Fibroblast of lung (primary cell): Measurements from ENCODE around the gene SLC66A3. TPM values are rescaled to one million over a fixed set of nuclear protein-coding genes. Genes with fewer than 3 reads are reported as not detected.

ENCODE experiments used
- DNase-seq, 2 donors: peaks; one replicate each; pipeline versions ENCODE4 v3.0.0 to v3.0.0-alpha.2; 2010; ENCODE audit warnings: low read depth in 2 of 2
- H2AFZ ChIP-seq: 2 replicates; pipeline ENCODE4 v1.5.1; 2012; ENCODE audit warnings: low read length, control low read depth, inconsistent platforms
- H3K27ac ChIP-seq: 2 replicates; pipeline ENCODE4 v1.5.1; 2011; ENCODE audit warnings: low read length, control low read depth; ENCODE audit not compliant: insufficient read depth
- H3K27me3 ChIP-seq: 2 replicates; pipeline ENCODE4 v1.5.1; 2011; ENCODE audit warnings: mild to moderate bottlenecking, low read length; ENCODE audit not compliant: control insufficient read depth, insufficient read depth
- H3K36me3 ChIP-seq: 2 replicates; pipeline ENCODE4 v1.5.1; 2011; ENCODE audit warnings: low read length; ENCODE audit not compliant: control insufficient read depth, insufficient read depth
- H3K4me1 ChIP-seq: 2 replicates; pipeline ENCODE4 v1.5.1; 2011; ENCODE audit warnings: low read length; ENCODE audit not compliant: control insufficient read depth, insufficient read depth; ENCODE audit errors: extremely low read depth
- H3K4me2 ChIP-seq: 2 replicates; pipeline ENCODE4 v1.5.1; 2011; ENCODE audit warnings: low read length, control low read depth; ENCODE audit not compliant: insufficient read depth; ENCODE audit errors: extremely low read depth
- H3K4me3 ChIP-seq, 4 experiments: fragments of 200-600 bp in 1 of 4; sonication (generic) in 1 of 4; replicated peaks in 1 of 4; 2 replicates each; pipeline ENCODE4 v1.5.1; 2011 to 2016; ENCODE audit warnings: low read length in 4 of 4, low read depth in 3 of 4, mild to moderate bottlenecking in 3 of 4, control low read depth in 2 of 4, inconsistent platforms in 1 of 4, mixed read lengths in 1 of 4; ENCODE audit not compliant: insufficient read depth in 1 of 4; ENCODE audit errors: control extremely low read depth in 1 of 4
- H3K79me2 ChIP-seq: 2 replicates; pipeline ENCODE4 v1.5.1; 2012; ENCODE audit warnings: mild to moderate bottlenecking, low read length, inconsistent platforms; ENCODE audit not compliant: control insufficient read depth, insufficient read depth
- H3K9ac ChIP-seq: 2 replicates; pipeline ENCODE4 v1.5.1; 2011; ENCODE audit warnings: mild to moderate bottlenecking, low read length, control low read depth; ENCODE audit not compliant: insufficient read depth
- H3K9me3 ChIP-seq: 2 replicates; pipeline ENCODE4 v1.5.1; 2012; ENCODE audit warnings: low read depth, low read length; ENCODE audit not compliant: control insufficient read depth, insufficient read depth
- H4K20me1 ChIP-seq: 2 replicates; pipeline ENCODE4 v1.5.1; 2011; ENCODE audit warnings: low read length; ENCODE audit not compliant: control insufficient read depth, insufficient read depth; ENCODE audit errors: extremely low read depth
- EZH2 ChIP-seq: IDR thresholded peaks from 2 replicates; pipeline ENCODE4 v1.5.1; 2012; ENCODE audit warnings: low read length, control low read depth, mild to moderate bottlenecking; ENCODE audit errors: missing control alignments
- polyA plus RNA-seq, 2 donors: library from polyadenylated mRNA; depleted of rRNA in 1 of 2; stranded (reverse) in 1 of 2; unstranded in 1 of 2; fragments of >200 nt; gene quantifications; 2 replicates each; pipeline ENCODE4 v1.2.1, GENCODE V29; 2011 to 2012; ENCODE audit warnings: missing spikeins in 1 of 2
- total RNA-seq: library from RNA; depleted of rRNA; stranded (reverse); fragments of >200 nt; gene quantifications from 2 replicates; pipeline ENCODE4 v1.2.1, GENCODE V29; 2014
- TF ChIP-seq, protein P1 (sequence below), 2 donors: IDR thresholded peaks in 1 of 2; conservative IDR thresholded peaks in 1 of 2; 1 replicate in 1 of 2; 2 replicates in 1 of 2; pipeline ENCODE4 v1.5.1; 2011 to 2012; ENCODE audit warnings: low read length in 2 of 2, control low read depth in 1 of 2, inconsistent platforms in 1 of 2, low read depth in 1 of 2, mild to moderate bottlenecking in 1 of 2

The SLC66A3 gene
- total and polyA plus RNA-seq, 2 donors (not counting 1 experiment from before 2014, with no cell fraction given), result 31.7 to 39.8 TPM

DNA sequence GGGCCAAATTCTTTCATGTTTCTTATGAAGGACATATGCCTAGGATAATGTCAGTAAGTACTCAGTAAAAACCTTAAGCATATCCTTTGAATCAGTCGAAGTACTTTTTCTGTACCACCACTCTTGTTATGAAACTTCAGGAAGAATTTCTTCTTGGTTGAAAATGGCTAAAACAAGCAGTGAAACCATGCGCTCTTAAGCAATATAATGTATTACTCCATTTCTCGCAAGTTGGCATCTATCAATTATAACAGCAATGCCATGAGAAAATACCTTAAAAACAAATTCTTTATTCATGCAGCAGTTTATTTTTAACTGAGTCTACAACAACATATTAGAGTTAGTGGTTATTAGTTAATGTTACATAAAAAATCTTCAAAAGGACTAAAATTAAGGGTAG lies 41.0 kb downstream of the SLC66A3 start:
- H2AFZ ChIP-seq, result no peak overlapping the region
- no peaks in the 10 kb centered on the region for H3K4me1 ChIP-seq
- DNase-seq, result no peak
- H3K4me3 ChIP-seq, result no peak overlapping the region
- no peaks in the 10 kb centered on the region for H4K20me1 ChIP-seq
- H3K27me3 ChIP-seq, result no peaks in the 10 kb centered on the region
- no peak overlapping the region for H3K4me2 ChIP-seq
- H3K9ac ChIP-seq, result no peak overlapping the region
- no peaks in the 10 kb centered on the region for H3K9me3 ChIP-seq
- H3K27ac ChIP-seq, result no peak overlapping the region
- no peaks in the 10 kb centered on the region for H3K79me2 ChIP-seq
- peaks cover 5% of the 10 kb centered on the region for H3K36me3 ChIP-seq
- TF ChIP-seq, protein P1, sequence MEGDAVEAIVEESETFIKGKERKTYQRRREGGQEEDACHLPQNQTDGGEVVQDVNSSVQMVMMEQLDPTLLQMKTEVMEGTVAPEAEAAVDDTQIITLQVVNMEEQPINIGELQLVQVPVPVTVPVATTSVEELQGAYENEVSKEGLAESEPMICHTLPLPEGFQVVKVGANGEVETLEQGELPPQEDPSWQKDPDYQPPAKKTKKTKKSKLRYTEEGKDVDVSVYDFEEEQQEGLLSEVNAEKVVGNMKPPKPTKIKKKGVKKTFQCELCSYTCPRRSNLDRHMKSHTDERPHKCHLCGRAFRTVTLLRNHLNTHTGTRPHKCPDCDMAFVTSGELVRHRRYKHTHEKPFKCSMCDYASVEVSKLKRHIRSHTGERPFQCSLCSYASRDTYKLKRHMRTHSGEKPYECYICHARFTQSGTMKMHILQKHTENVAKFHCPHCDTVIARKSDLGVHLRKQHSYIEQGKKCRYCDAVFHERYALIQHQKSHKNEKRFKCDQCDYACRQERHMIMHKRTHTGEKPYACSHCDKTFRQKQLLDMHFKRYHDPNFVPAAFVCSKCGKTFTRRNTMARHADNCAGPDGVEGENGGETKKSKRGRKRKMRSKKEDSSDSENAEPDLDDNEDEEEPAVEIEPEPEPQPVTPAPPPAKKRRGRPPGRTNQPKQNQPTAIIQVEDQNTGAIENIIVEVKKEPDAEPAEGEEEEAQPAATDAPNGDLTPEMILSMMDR (conservative IDR thresholded peaks at IDR 0.05 in 1 of 2, IDR thresholded peaks at IDR 0.05 in 1 of 2; ENCODE audit: low read depth in 1 of 2, low read length in 2 of 2), result no peak
- no peak for TF ChIP-seq EZH2

DNA sequence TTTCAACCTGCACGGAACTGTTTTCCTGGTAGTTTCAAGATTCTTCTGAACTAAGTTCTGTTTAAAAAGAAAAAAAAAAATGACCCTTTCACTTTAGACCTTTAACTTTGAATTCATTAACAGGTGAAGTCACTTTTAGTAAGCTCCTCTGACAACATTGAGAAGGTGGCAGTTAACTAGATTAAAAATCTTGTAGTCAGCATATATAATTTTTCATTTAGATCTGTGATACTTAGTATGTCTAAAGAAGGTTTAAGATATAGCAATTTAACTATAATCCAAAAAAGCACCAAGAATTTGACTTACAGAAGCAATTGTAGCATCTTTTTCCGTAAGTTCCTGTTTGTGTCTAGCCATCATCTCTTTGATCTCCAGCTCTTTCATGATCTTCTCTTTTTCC lies 45.4 kb downstream of the SLC66A3 start:
- Histone ChIP-seq H2AFZ (no peak overlapping the region), H3K4me3 (no peak overlapping the region), H3K27me3 (no peaks in the 10 kb centered on the region), H3K9ac (no peak overlapping the region), H3K4me2 (no peak overlapping the region), H3K36me3 (peaks cover 1% of the 10 kb centered on the region), H3K79me2 (no peaks in the 10 kb centered on the region), H3K9me3 (no peaks in the 10 kb centered on the region), H3K4me1 (peaks cover 6% of the 10 kb centered on the region), H4K20me1 (no peaks in the 10 kb centered on the region), H3K27ac (no peak overlapping the region)
- no peak for DNase-seq
- TF ChIP-seq, protein P1 (conservative IDR thresholded peaks at IDR 0.05 in 1 of 2, IDR thresholded peaks at IDR 0.05 in 1 of 2; ENCODE audit: low read depth in 1 of 2, low read length in 2 of 2), result no peak
- no peak for TF ChIP-seq EZH2

DNA sequence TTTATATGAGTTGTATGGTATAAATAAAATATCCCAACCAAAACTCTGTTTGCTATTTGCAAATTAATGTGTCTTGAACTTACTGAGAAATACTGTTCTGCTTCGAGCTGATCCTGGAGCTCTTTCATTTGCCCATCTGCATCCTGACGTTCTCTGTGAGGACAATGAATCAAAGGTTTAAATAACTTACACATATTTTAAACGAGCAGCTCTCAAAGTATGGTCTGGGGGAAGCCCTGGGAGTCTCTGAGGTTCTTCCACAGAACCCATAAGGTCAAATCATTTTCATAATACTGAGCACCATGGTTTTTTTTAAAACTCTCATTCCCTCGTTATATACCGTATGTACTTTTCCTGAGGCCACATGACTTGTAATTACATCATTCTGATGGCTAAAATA lies 46.7 kb downstream of the SLC66A3 start:
- Histone ChIP-seq H4K20me1 (no peaks in the 10 kb centered on the region), H3K27me3 (no peaks in the 10 kb centered on the region), H3K27ac (no peak overlapping the region), H2AFZ (no peak overlapping the region), H3K9me3 (no peaks in the 10 kb centered on the region), H3K4me3 (no peak overlapping the region), H3K9ac (no peak overlapping the region), H3K36me3 (peaks cover 1% of the 10 kb centered on the region), H3K79me2 (no peaks in the 10 kb centered on the region), H3K4me2 (no peak overlapping the region), H3K4me1 (peaks cover 6% of the 10 kb centered on the region)
- no peak for TF ChIP-seq EZH2
- TF ChIP-seq, protein P1 (conservative IDR thresholded peaks at IDR 0.05 in 1 of 2, IDR thresholded peaks at IDR 0.05 in 1 of 2; ENCODE audit: low read depth in 1 of 2, low read length in 2 of 2), result no peak
- DNase-seq, result no peak
